Natural killer cell treated with Interleukin-12 subunit alpha and Interleukin-12 subunit beta and Interleukin-15 and Interleukin-18, amount 100 ng/mL, for 72 hours (primary cell): ENCODE results near the gene KRTAP9-2. TPM values are rescaled to one million over a fixed set of nuclear protein-coding genes. Genes with fewer than 3 reads are reported as not detected.
"Not testable (repeated sequence)": the region's sequence is repeated elsewhere in the genome, so short reads cannot be mapped to it uniquely, and the experiment has no call there.

Experiments
- ATAC-seq, 2 donors: fragments of 150-1000 bp; cut with Tn5 transposase in 1 of 2; sonication (Bioruptor Pico), chemical (Tn5 transposase) in 1 of 2; 2 replicates each; pipeline ENCODE4 v1.10.0; 2021
- DNase-seq: peaks from one replicate; pipeline ENCODE4 v3.0.0; 2022; ENCODE audit warnings: low spot score
- H3K27ac Mint-ChIP-seq, 2 donors: 1 replicate in 1 of 2; 2 replicates in 1 of 2; pipeline ENCODE4 v1.8.0; 2022; ENCODE audit warnings: mixed read lengths in 2 of 2, mild to moderate bottlenecking in 1 of 2, moderate library complexity in 1 of 2
- H3K27me3 Mint-ChIP-seq, 2 donors: 1 replicate in 1 of 2; 2 replicates in 1 of 2; pipeline ENCODE4 v1.8.0; 2022; ENCODE audit warnings: mixed read lengths in 2 of 2
- H3K36me3 Mint-ChIP-seq: one replicate; pipeline ENCODE4 v1.8.0; 2022; ENCODE audit warnings: mixed read lengths
- H3K4me1 Mint-ChIP-seq, 2 donors: 1 replicate in 1 of 2; 2 replicates in 1 of 2; pipeline ENCODE4 v1.8.0; 2022; ENCODE audit warnings: low read depth in 2 of 2, mixed read lengths in 2 of 2, mild to moderate bottlenecking in 1 of 2
- H3K4me3 Mint-ChIP-seq: one replicate; pipeline ENCODE4 v1.8.0; 2022; ENCODE audit warnings: mixed read lengths
- H3K9me3 Mint-ChIP-seq: 2 replicates; pipeline ENCODE4 v1.8.0; 2022; ENCODE audit warnings: mixed read lengths
- total RNA-seq, 2 donors: library from RNA; stranded (reverse); gene quantifications; one replicate each; pipeline ENCODE4 v1.2.3, GENCODE V29; 2022

KRTAP9-2 gene
- total RNA-seq, 2 donors from 2014 or later: not detected

- not testable (repeated sequence) for DNase-seq, H3K4me3 Mint-ChIP-seq, H3K27ac Mint-ChIP-seq, H3K9me3 Mint-ChIP-seq, H3K4me1 Mint-ChIP-seq, H3K36me3 Mint-ChIP-seq, ATAC-seq
- H3K27me3 Mint-ChIP-seq: peaks cover 32 to 49% of the 10 kb centered on the region in 2 donors
These were observed 29.2 kb downstream of the KRTAP9-2 start, which contains the start of gene KRTAP9-9 for GRCh38 chr17:41255381-41256290. TSS of gene KRTAP9-9 (plus strand) at chr17:41255384.

GRCh38 chr17:41256291-41256685 lies 29.8 kb downstream of the KRTAP9-2 start:
- no peaks in the 10 kb centered on the region for H3K4me1 Mint-ChIP-seq
- no peaks in the 10 kb centered on the region for H3K9me3 Mint-ChIP-seq
- no peak overlapping the region for H3K4me3 Mint-ChIP-seq
- H3K36me3 Mint-ChIP-seq: no peaks in the 10 kb centered on the region
- no peak for DNase-seq
- no peak overlapping the region for H3K27ac Mint-ChIP-seq
- H3K27me3 Mint-ChIP-seq: peaks cover 35 to 48% of the 10 kb centered on the region in 2 donors
- ATAC-seq: no peak

- ATAC-seq: no peak
- no peak for DNase-seq
- Mint-ChIP-seq H3K9me3 (no peaks in the 10 kb centered on the region), H3K27me3 (peaks cover 43 to 47% of the 10 kb centered on the region in 2 donors), H3K4me1 (no peaks in the 10 kb centered on the region), H3K27ac (no peak overlapping the region), H3K36me3 (no peaks in the 10 kb centered on the region), H3K4me3 (no peak overlapping the region)
These were observed 32.0 kb downstream of the KRTAP9-2 start for GRCh38 chr17:41258406-41258805.

GRCh38 chr17:41263212-41263611 lies 36.8 kb downstream of the KRTAP9-2 start:
- Mint-ChIP-seq H3K4me1 (no peaks in the 10 kb centered on the region), H3K27me3 (peaks cover 30 to 51% of the 10 kb centered on the region in 2 donors), H3K4me3 (no peak overlapping the region), H3K36me3 (no peaks in the 10 kb centered on the region), H3K27ac (no peak overlapping the region), H3K9me3 (no peaks in the 10 kb centered on the region)
- no peak for DNase-seq
- no peak for ATAC-seq

- H3K27me3 Mint-ChIP-seq: peaks cover 26 to 54% of the 10 kb centered on the region in 2 donors
- no peaks in the 10 kb centered on the region for H3K4me1 Mint-ChIP-seq
- H3K27ac Mint-ChIP-seq: no peak overlapping the region
- H3K4me3 Mint-ChIP-seq: no peak overlapping the region
- no peaks in the 10 kb centered on the region for H3K36me3 Mint-ChIP-seq
- DNase-seq (no peak), ATAC-seq (no peak)
- no peaks in the 10 kb centered on the region for H3K9me3 Mint-ChIP-seq
These were observed 38.2 kb downstream of the KRTAP9-2 start for GRCh38 chr17:41264599-41264998.

GRCh38 chr17:41265078-41265477 lies 38.6 kb downstream of the KRTAP9-2 start, which contains the start of gene KRTAP9-6:
TSS of gene KRTAP9-6 (plus strand) at chr17:41265378. CDS start at chr17:41265378, 0 bp downstream.
- ATAC-seq (no peak), DNase-seq (no peak)
- H3K4me1 Mint-ChIP-seq: no peaks in the 10 kb centered on the region
- H3K27ac Mint-ChIP-seq: no peak within 1 kb of the TSS
- peaks cover 25 to 56% of the 10 kb centered on the region in 2 donors for H3K27me3 Mint-ChIP-seq
- no peaks in the 10 kb centered on the region for H3K9me3 Mint-ChIP-seq
- H3K36me3 Mint-ChIP-seq: no peaks in the 10 kb centered on the region
- no peak within 1 kb of the TSS for H3K4me3 Mint-ChIP-seq

GRCh38 chr17:41267711-41268110 lies 41.3 kb downstream of the KRTAP9-2 start:
- Mint-ChIP-seq H3K27me3 (peaks cover 10 to 61% of the 10 kb centered on the region in 2 donors), H3K4me1 (no peaks in the 10 kb centered on the region), H3K4me3 (no peak overlapping the region), H3K36me3 (no peaks in the 10 kb centered on the region), H3K9me3 (no peaks in the 10 kb centered on the region), H3K27ac (no peak overlapping the region)
- no peak for DNase-seq
- no peak for ATAC-seq

- ATAC-seq, H3K4me3 Mint-ChIP-seq, H3K36me3 Mint-ChIP-seq, H3K27ac Mint-ChIP-seq, DNase-seq, H3K9me3 Mint-ChIP-seq, H3K4me1 Mint-ChIP-seq: not testable (repeated sequence)
- H3K27me3 Mint-ChIP-seq: peaks cover 6 to 61% of the 10 kb centered on the region in 2 donors
These were observed 44.9 kb downstream of the KRTAP9-2 start for GRCh38 chr17:41271323-41271722.

- no peak for ATAC-seq
- Mint-ChIP-seq H3K27ac (no peak overlapping the region), H3K36me3 (no peaks in the 10 kb centered on the region), H3K4me3 (no peak overlapping the region), H3K27me3 (peaks cover 9 to 61% of the 10 kb centered on the region in 2 donors), H3K9me3 (no peaks in the 10 kb centered on the region), H3K4me1 (no peaks in the 10 kb centered on the region)
- no peak for DNase-seq
These were observed 45.4 kb downstream of the KRTAP9-2 start for GRCh38 chr17:41271858-41272257.

- H3K4me1 Mint-ChIP-seq, H3K4me3 Mint-ChIP-seq, H3K36me3 Mint-ChIP-seq, H3K27ac Mint-ChIP-seq, H3K9me3 Mint-ChIP-seq, DNase-seq, ATAC-seq: not testable (repeated sequence)
- H3K27me3 Mint-ChIP-seq: peaks cover 20 to 35% of the 10 kb centered on the region in 2 donors
These were observed 49.3 kb downstream of the KRTAP9-2 start, which contains the start of gene KRTAP9-7 for GRCh38 chr17:41275648-41276190. TSS of gene KRTAP9-7 (plus strand) at chr17:41275698. CDS start at chr17:41275698, 0 bp downstream.

Other genes starting within 250 kb of the KRTAP9-2 start
- gene KRT40, start 242.3 kb upstream of the KRTAP9-2 start, total RNA-seq: not detected
- not detected for gene KRTAP3-3, start 232.5 kb upstream of the KRTAP9-2 start, total RNA-seq
- not detected for gene KRTAP3-2, start 226.7 kb upstream of the KRTAP9-2 start, total RNA-seq
- gene KRTAP3-1, start 217.5 kb upstream of the KRTAP9-2 start, total RNA-seq: not detected
- gene KRTAP1-5, start 199.4 kb upstream of the KRTAP9-2 start, total RNA-seq: not detected
- not detected for gene KRTAP1-4, start 196.5 kb upstream of the KRTAP9-2 start, total RNA-seq
- gene KRTAP1-3, start 191.8 kb upstream of the KRTAP9-2 start, total RNA-seq: not detected
- gene KRTAP1-1, start 185.2 kb upstream of the KRTAP9-2 start, total RNA-seq: not detected
- not detected for gene KRTAP2-1, start 179.3 kb upstream of the KRTAP9-2 start, total RNA-seq
- gene KRTAP2-2, start 171.4 kb upstream of the KRTAP9-2 start, total RNA-seq: not detected
- not detected for gene KRTAP2-3, start 166.5 kb upstream of the KRTAP9-2 start, total RNA-seq
- not detected for gene KRTAP2-4, start 160.8 kb upstream of the KRTAP9-2 start, total RNA-seq
- not detected for gene KRTAP4-7, start 142.5 kb upstream of the KRTAP9-2 start, total RNA-seq
- gene KRTAP4-8, start 128.5 kb upstream of the KRTAP9-2 start, total RNA-seq: not detected
- not detected for gene KRTAP4-16, start 124.4 kb upstream of the KRTAP9-2 start, total RNA-seq
- not detected for gene KRTAP4-9, start 121.3 kb upstream of the KRTAP9-2 start, total RNA-seq
- not detected for gene KRTAP4-11, start 108.3 kb upstream of the KRTAP9-2 start, total RNA-seq
- not detected for gene KRTAP4-12, start 102.5 kb upstream of the KRTAP9-2 start, total RNA-seq
- not detected for gene KRTAP4-6, start 86.1 kb upstream of the KRTAP9-2 start, total RNA-seq
- not detected for gene KRTAP4-5, start 76.8 kb upstream of the KRTAP9-2 start, total RNA-seq
- not detected for gene KRTAP4-4, start 65.9 kb upstream of the KRTAP9-2 start, total RNA-seq
- not detected for gene KRTAP4-3, start 58.4 kb upstream of the KRTAP9-2 start, total RNA-seq
- gene KRTAP4-2, start 48.4 kb upstream of the KRTAP9-2 start, total RNA-seq: not detected
- not detected for gene KRTAP4-1, start 41.7 kb upstream of the KRTAP9-2 start, total RNA-seq
- gene KRTAP9-1, start 36.8 kb upstream of the KRTAP9-2 start, total RNA-seq: not detected
- gene KRTAP9-3, start 5.8 kb downstream of the KRTAP9-2 start, total RNA-seq: not detected
- gene KRTAP9-8, start 11.4 kb downstream of the KRTAP9-2 start, total RNA-seq: not detected
- not detected for gene KRTAP9-4, start 23.0 kb downstream of the KRTAP9-2 start, total RNA-seq
- not detected for gene KRTAP9-9, start 28.7 kb downstream of the KRTAP9-2 start, total RNA-seq
- gene KRTAP9-6, start 38.7 kb downstream of the KRTAP9-2 start, total RNA-seq: not detected
- gene KRTAP9-7, start 49.0 kb downstream of the KRTAP9-2 start, total RNA-seq: not detected
- gene KRTAP29-1, start 76.2 kb downstream of the KRTAP9-2 start, total RNA-seq: not detected
- not detected for gene KRTAP16-1, start 82.7 kb downstream of the KRTAP9-2 start, total RNA-seq
- not detected for gene KRTAP17-1, start 89.1 kb downstream of the KRTAP9-2 start, total RNA-seq
- not detected for gene KRT33A, start 124.2 kb downstream of the KRTAP9-2 start, total RNA-seq
- not detected for gene KRT33B, start 143.2 kb downstream of the KRTAP9-2 start, total RNA-seq
- not detected for gene KRT34, start 155.7 kb downstream of the KRTAP9-2 start, total RNA-seq
- not detected for gene KRT31, start 171.0 kb downstream of the KRTAP9-2 start, total RNA-seq
- not detected for gene KRT37, start 197.9 kb downstream of the KRTAP9-2 start, total RNA-seq
- gene KRT38, start 214.3 kb downstream of the KRTAP9-2 start, total RNA-seq: not detected
- gene KRT32, start 240.7 kb downstream of the KRTAP9-2 start, total RNA-seq: not detected